BE2C (cell line): ENCODE data around the gene BMP2K.

Experiments used
- DNase-seq: peaks from one replicate; pipeline ENCODE4 v3.0.0-alpha.2; 2020
- H3K27me3 ChIP-seq: fragments of 250-450 bp; sonication (Bioruptor Pico); 2 replicates; pipeline ENCODE4 v1.5.1; 2020; ENCODE audit warnings: mild to moderate bottlenecking
- H3K36me3 ChIP-seq: fragments of 250-450 bp; sonication (Bioruptor Pico); 2 replicates; pipeline ENCODE4 v1.5.1; 2020; ENCODE audit warnings: mild to moderate bottlenecking
- H3K4me1 ChIP-seq: fragments of 250-450 bp; sonication (Bioruptor Pico); 2 replicates; pipeline ENCODE4 v1.5.1; 2020
- H3K4me3 ChIP-seq: 2 replicates; pipeline ENCODE4 v1.5.1; 2011; ENCODE audit warnings: low read depth, low read length
- H3K9me3 ChIP-seq: fragments of 250-450 bp; sonication (Bioruptor Pico); 2 replicates; pipeline ENCODE4 v1.5.1; 2020
- TF ChIP-seq, protein P1 (sequence below): IDR thresholded peaks from 2 replicates; pipeline ENCODE4 v1.5.1; 2012; ENCODE audit warnings: mild to moderate bottlenecking, low read depth, low read length

Gene BMP2K

DNA sequence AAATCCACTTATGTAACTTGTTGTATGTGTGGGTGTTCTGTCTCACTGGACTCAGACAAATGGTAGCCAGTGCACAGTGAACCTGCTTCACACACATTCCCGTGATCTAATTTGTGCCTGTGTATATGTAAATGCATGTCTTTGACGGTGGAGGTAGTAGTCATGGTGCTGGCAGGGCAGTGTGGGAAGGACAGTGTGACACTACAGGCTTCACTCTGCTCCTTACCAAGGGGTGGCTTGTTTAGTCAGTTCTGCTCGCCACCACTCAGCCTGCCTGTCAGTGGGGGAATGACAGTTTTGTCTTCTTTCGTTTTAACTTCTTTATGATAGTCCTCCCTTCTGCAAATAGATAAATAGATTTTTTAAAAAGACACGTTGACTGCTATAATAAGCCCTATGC, 180.8 kb downstream of the BMP2K start:
- no peak overlapping the region for H3K4me3 ChIP-seq
- H3K27me3 ChIP-seq, result peaks cover 3% of the 10 kb centered on the region; the same call in 1 of the 2 replicates
- DNase-seq, result peak; percentile 18
- peaks cover 2% of the 10 kb centered on the region for H3K4me1 ChIP-seq
- H3K9me3 ChIP-seq, result no peaks in the 10 kb centered on the region
- TF ChIP-seq, protein P1, sequence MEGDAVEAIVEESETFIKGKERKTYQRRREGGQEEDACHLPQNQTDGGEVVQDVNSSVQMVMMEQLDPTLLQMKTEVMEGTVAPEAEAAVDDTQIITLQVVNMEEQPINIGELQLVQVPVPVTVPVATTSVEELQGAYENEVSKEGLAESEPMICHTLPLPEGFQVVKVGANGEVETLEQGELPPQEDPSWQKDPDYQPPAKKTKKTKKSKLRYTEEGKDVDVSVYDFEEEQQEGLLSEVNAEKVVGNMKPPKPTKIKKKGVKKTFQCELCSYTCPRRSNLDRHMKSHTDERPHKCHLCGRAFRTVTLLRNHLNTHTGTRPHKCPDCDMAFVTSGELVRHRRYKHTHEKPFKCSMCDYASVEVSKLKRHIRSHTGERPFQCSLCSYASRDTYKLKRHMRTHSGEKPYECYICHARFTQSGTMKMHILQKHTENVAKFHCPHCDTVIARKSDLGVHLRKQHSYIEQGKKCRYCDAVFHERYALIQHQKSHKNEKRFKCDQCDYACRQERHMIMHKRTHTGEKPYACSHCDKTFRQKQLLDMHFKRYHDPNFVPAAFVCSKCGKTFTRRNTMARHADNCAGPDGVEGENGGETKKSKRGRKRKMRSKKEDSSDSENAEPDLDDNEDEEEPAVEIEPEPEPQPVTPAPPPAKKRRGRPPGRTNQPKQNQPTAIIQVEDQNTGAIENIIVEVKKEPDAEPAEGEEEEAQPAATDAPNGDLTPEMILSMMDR, result 0 out of 2 replicates have a peak, but pooled peaks have one; percentile 11
- no peaks in the 10 kb centered on the region for H3K36me3 ChIP-seq

DNA sequence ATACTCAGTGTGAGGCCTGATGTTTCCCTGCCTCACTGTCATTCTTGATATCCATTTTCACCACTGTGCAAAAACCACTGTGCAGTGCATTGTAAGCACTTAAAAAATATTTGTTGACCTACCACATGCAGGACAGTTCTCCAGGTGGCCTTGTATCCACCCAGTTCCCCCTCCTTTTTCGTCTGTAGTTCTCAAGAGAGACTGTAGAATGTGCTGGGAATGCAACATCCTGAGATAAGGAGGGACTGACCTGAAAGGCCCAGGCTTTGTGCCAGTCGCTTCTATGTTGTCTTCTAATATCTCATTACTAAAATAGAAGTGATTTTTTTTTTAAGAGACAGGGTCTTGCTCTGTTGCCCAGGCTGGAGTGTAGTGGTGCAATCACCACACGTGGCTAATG, 184.8 kb downstream of the BMP2K start:
- Histone ChIP-seq H3K9me3 (no peaks in the 10 kb centered on the region), H3K4me1 (peaks cover 2% of the 10 kb centered on the region), H3K4me3 (no peak overlapping the region), H3K36me3 (no peaks in the 10 kb centered on the region), H3K27me3 (no peaks in the 10 kb centered on the region)
- DNase-seq, result no peak
- TF ChIP-seq, protein P1, result no peak
